ENCODE results near the gene SP110.

DNA sequence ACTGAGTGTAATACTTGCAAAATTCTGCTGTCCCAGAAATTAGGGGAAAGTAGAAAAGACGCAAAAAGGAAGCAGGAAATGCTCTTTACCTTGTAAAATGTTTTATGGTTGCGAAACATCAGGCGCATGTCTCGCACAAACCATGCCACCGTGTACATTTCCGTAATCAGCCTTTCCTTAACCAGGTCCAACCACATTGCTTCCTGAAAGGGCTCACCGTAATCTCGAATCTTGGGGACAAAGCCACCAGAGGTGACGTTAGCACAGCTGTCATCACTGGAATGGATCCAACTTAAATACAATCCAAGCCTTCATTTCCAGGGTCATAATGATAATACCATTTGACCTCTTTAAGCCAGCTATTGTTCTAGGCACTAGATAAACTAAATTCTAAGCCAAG, 49.3 kb downstream of the SP110 start:
- TF ChIP-seq, protein P1, sequence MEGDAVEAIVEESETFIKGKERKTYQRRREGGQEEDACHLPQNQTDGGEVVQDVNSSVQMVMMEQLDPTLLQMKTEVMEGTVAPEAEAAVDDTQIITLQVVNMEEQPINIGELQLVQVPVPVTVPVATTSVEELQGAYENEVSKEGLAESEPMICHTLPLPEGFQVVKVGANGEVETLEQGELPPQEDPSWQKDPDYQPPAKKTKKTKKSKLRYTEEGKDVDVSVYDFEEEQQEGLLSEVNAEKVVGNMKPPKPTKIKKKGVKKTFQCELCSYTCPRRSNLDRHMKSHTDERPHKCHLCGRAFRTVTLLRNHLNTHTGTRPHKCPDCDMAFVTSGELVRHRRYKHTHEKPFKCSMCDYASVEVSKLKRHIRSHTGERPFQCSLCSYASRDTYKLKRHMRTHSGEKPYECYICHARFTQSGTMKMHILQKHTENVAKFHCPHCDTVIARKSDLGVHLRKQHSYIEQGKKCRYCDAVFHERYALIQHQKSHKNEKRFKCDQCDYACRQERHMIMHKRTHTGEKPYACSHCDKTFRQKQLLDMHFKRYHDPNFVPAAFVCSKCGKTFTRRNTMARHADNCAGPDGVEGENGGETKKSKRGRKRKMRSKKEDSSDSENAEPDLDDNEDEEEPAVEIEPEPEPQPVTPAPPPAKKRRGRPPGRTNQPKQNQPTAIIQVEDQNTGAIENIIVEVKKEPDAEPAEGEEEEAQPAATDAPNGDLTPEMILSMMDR (IDR thresholded peaks at IDR 0.05) = no peak
- TF ChIP-seq POLR2A (IDR thresholded peaks at IDR 0.05) = no peak
